H1 (cell line): ENCODE results near the gene MTMR10. TPM values are rescaled to one million over a fixed set of nuclear protein-coding genes. Genes with fewer than 3 reads are reported as not detected.
A peak's percentile ranks its signal among the peaks of the same experiment; 100 is the strongest.

Experiments
- CTCF ChIA-PET: fragments of 300-600 bp; sonication (Branson Sonifier 250); formaldehyde crosslinking; loops from one replicate; lab custom pipeline; 2021; ENCODE audit not compliant: partially characterized antibody; lab: Charles Lee
- POLR2A ChIA-PET: fragments of 300-600 bp; sonication (Branson Sonifier 250); formaldehyde crosslinking; loops from one replicate; lab custom pipeline; 2021; ENCODE audit warnings: inconsistent platforms; ENCODE audit not compliant: partially characterized antibody; lab: Charles Lee
- DNase-seq, 2 experiments: peaks; one replicate each; pipeline versions ENCODE4 v3.0.0 to v3.0.0-alpha.2; 2010 to 2022; ENCODE audit warnings: low spot score in 2 of 2, low read depth in 1 of 2, mixed read lengths in 1 of 2
- FAIRE-seq: peaks from 2 replicates; lab custom pipeline; 2011; peaks lifted over from hg19 to GRCh38; lab: Jason Lieb, UNC
- H2AFZ ChIP-seq: 2 replicates; pipeline ENCODE4 v1.8.1; 2012; ENCODE audit warnings: low read length, inconsistent platforms
- H2AK5ac ChIP-seq: 2 replicates; pipeline ENCODE4 v1.6.1; 2013; ENCODE audit warnings: low read depth, low read length
- H2BK120ac ChIP-seq: replicated peaks from 2 replicates; pipeline ENCODE3; 2013; ENCODE audit warnings: low read depth, low read length, inconsistent platforms
- H2BK12ac ChIP-seq: 2 replicates; pipeline ENCODE4 v1.6.1; 2013; ENCODE audit warnings: low read depth, low read length
- H2BK15ac ChIP-seq: 2 replicates; pipeline ENCODE4 v1.6.1; 2013; ENCODE audit warnings: low read length
- H2BK20ac ChIP-seq: 2 replicates; pipeline ENCODE4 v1.6.1; 2013; ENCODE audit warnings: low read length
- H2BK5ac ChIP-seq: 2 replicates; pipeline ENCODE4 v1.6.1; 2013; ENCODE audit warnings: low read depth, low read length
- H3K14ac ChIP-seq: 2 replicates; pipeline ENCODE4 v1.6.1; 2013; ENCODE audit warnings: inconsistent platforms; ENCODE audit not compliant: insufficient read length
- H3K18ac ChIP-seq: 2 replicates; pipeline ENCODE4 v1.6.1; 2013; ENCODE audit warnings: low read length; ENCODE audit errors: extremely low read depth
- H3K23ac ChIP-seq: 2 replicates; pipeline ENCODE4 v1.6.1; 2013; ENCODE audit warnings: inconsistent platforms; ENCODE audit not compliant: insufficient read length
- H3K23me2 ChIP-seq: 2 replicates; pipeline ENCODE4 v1.6.1; 2013; ENCODE audit warnings: low read depth, low read length
- H3K27ac ChIP-seq: 2 replicates; pipeline ENCODE4 v1.6.1; 2011; ENCODE audit warnings: low read depth, low read length, inconsistent platforms
- H3K27me3 ChIP-seq, 4 experiments: replicated peaks in 1 of 4; 1 replicate in 1 of 4; 2 replicates in 3 of 4; pipeline versions ENCODE4 v1.6.1 to v1.8.1; 2011 to 2013; ENCODE audit warnings: low read length in 3 of 4, mild to moderate bottlenecking in 3 of 4, inconsistent platforms in 2 of 4, mixed read lengths in 2 of 4, moderate library complexity in 1 of 4; ENCODE audit not compliant: control insufficient read depth in 3 of 4, insufficient read depth in 3 of 4; ENCODE audit errors: extremely low read depth in 1 of 4
- H3K36me3 ChIP-seq, 4 experiments: 2 replicates each; pipeline versions ENCODE4 v1.6.1 to v1.8.1; 2011 to 2013; ENCODE audit warnings: mild to moderate bottlenecking in 4 of 4, low read length in 3 of 4, moderate library complexity in 2 of 4, control low read depth in 1 of 4, inconsistent platforms in 1 of 4; ENCODE audit not compliant: insufficient read depth in 4 of 4, control insufficient read depth in 2 of 4
- H3K4ac ChIP-seq: replicated peaks from 2 replicates; pipeline ENCODE3; 2013; ENCODE audit warnings: low read length, low read depth, mixed read lengths, inconsistent platforms; ENCODE audit not compliant: insufficient read length
- H3K4me1 ChIP-seq, 4 experiments: replicated peaks in 1 of 4; 1 replicate in 1 of 4; 2 replicates in 3 of 4; pipeline versions ENCODE4 v1.6.1 to v1.8.1; 2011 to 2013; ENCODE audit warnings: low read length in 3 of 4, inconsistent platforms in 2 of 4, mixed read lengths in 1 of 4; ENCODE audit not compliant: insufficient read depth in 4 of 4, control insufficient read depth in 3 of 4
- H3K4me2 ChIP-seq, 2 experiments: 2 replicates each; pipeline versions ENCODE4 v1.6.1 to v1.8.1; 2011 to 2013; ENCODE audit warnings: low read depth in 2 of 2, low read length in 2 of 2, control low read depth in 1 of 2, inconsistent platforms in 1 of 2, mild to moderate bottlenecking in 1 of 2; ENCODE audit not compliant: insufficient read depth in 1 of 2
- H3K4me3 ChIP-seq, 4 experiments: fragments of 200-600, 300-600 bp in 1 of 4; sonication (generic), shearing (Covaris generic), sonication (Bioruptor Twin) in 1 of 4; 2 replicates each; pipeline versions ENCODE4 v1.5.1 to v1.8.1; 2011 to 2016; ENCODE audit warnings: low read length in 4 of 4, low read depth in 3 of 4, control low read depth in 2 of 4, inconsistent platforms in 2 of 4, mild to moderate bottlenecking in 2 of 4, mixed read lengths in 1 of 4, moderate library complexity in 1 of 4; ENCODE audit not compliant: insufficient read depth in 2 of 4; ENCODE audit errors: extremely low read depth in 1 of 4
- H3K56ac ChIP-seq: replicated peaks from 2 replicates; pipeline ENCODE3; 2013; ENCODE audit warnings: low read depth, mild to moderate bottlenecking, mixed read lengths, low read length, inconsistent platforms; ENCODE audit not compliant: insufficient read length
- H3K79me1 ChIP-seq: 2 replicates; pipeline ENCODE4 v1.6.1; 2013; ENCODE audit warnings: low read depth, low read length, control low read depth
- H3K79me2 ChIP-seq, 2 experiments: 2 replicates each; pipeline versions ENCODE4 v1.6.1 to v1.8.1; 2012 to 2013; ENCODE audit warnings: low read length in 2 of 2, mild to moderate bottlenecking in 2 of 2, inconsistent platforms in 1 of 2; ENCODE audit not compliant: insufficient read depth in 2 of 2, control insufficient read depth in 1 of 2
- H3K9ac ChIP-seq, 4 experiments: replicated peaks in 1 of 4; 1 replicate in 1 of 4; 2 replicates in 3 of 4; pipeline versions ENCODE4 v1.6.1 to v1.8.1; 2011 to 2013; ENCODE audit warnings: low read depth in 3 of 4, low read length in 3 of 4, control low read depth in 2 of 4, mild to moderate bottlenecking in 2 of 4, moderate library complexity in 2 of 4, inconsistent platforms in 1 of 4; ENCODE audit errors: extremely low read depth in 1 of 4
- H3K9me3 ChIP-seq, 2 experiments: 2 replicates each; pipeline versions ENCODE4 v1.6.1 to v1.8.1; 2012 to 2013; ENCODE audit warnings: mild to moderate bottlenecking in 2 of 2, moderate library complexity in 2 of 2, control low read depth in 1 of 2, inconsistent platforms in 1 of 2, low read depth in 1 of 2, low read length in 1 of 2, mixed read lengths in 1 of 2; ENCODE audit not compliant: insufficient read depth in 2 of 2
- H4K20me1 ChIP-seq, 2 experiments: replicated peaks in 1 of 2; 2 replicates each; pipeline versions ENCODE3 to v1.8.1; 2011 to 2013; ENCODE audit warnings: inconsistent platforms in 2 of 2, low read length in 2 of 2, mild to moderate bottlenecking in 1 of 2; ENCODE audit not compliant: insufficient read depth in 2 of 2, control insufficient read depth in 1 of 2
- H4K5ac ChIP-seq: 2 replicates; pipeline ENCODE4 v1.6.1; 2013; ENCODE audit warnings: low read length, low read depth, mixed read lengths, inconsistent platforms; ENCODE audit not compliant: insufficient read length
- H4K8ac ChIP-seq: 2 replicates; pipeline ENCODE4 v1.8.0; 2013; ENCODE audit warnings: mild to moderate bottlenecking, moderate library complexity, low read length, inconsistent platforms; ENCODE audit not compliant: insufficient read depth; ENCODE audit errors: extremely low read depth
- H4K91ac ChIP-seq: replicated peaks from 2 replicates; pipeline ENCODE3; 2013; ENCODE audit warnings: low read length, mixed read lengths, inconsistent platforms; ENCODE audit not compliant: insufficient read length
- ATF2 ChIP-seq: IDR thresholded peaks from 2 replicates; pipeline ENCODE4 v1.6.1; 2012; ENCODE audit warnings: low read length, inconsistent platforms
- BACH1 ChIP-seq: IDR thresholded peaks from 2 replicates; pipeline ENCODE4 v1.6.1; 2012; ENCODE audit warnings: low read length, improper control_type of control experiment
- CEBPB ChIP-seq: IDR thresholded peaks from 2 replicates; pipeline ENCODE4 v1.6.1; 2012; ENCODE audit warnings: low read depth, low read length
- JUND ChIP-seq: IDR thresholded peaks from 2 replicates; pipeline ENCODE4 v1.6.1; 2011; ENCODE audit warnings: mild to moderate bottlenecking, improper control_type of control experiment, low read length
- KDM4A ChIP-seq: IDR thresholded peaks from one replicate; pipeline ENCODE4 v1.7.1; 2012; ENCODE audit warnings: low read depth, mild to moderate bottlenecking, moderate library complexity, low read length, inconsistent platforms; ENCODE audit not compliant: severe bottlenecking
- POLR2A ChIP-seq, 2 experiments: IDR thresholded peaks; 1 replicate in 1 of 2; 2 replicates in 1 of 2; pipeline ENCODE4 v1.6.1; 2011; ENCODE audit warnings: low read depth in 2 of 2, low read length in 2 of 2, mild to moderate bottlenecking in 2 of 2; ENCODE audit errors: control extremely low read depth in 1 of 2
- TBP ChIP-seq: IDR thresholded peaks from 2 replicates; pipeline ENCODE4 v1.6.1; 2011; ENCODE audit warnings: low read depth, low read length, improper control_type of control experiment
- TEAD4 ChIP-seq: IDR thresholded peaks from 2 replicates; pipeline ENCODE4 v1.6.1; 2012; ENCODE audit warnings: low read depth, low read length, inconsistent platforms, mixed read lengths
- YY1 ChIP-seq: IDR thresholded peaks from 2 replicates; pipeline ENCODE4 v1.6.1; 2011; ENCODE audit warnings: low read depth, mild to moderate bottlenecking, low read length
- WGBS, 2 experiments: shearing (Covaris generic) in 1 of 2; methylation state at CpG; one replicate each; pipeline versions ENCODE4 v1.1.6 to v1.1.7; 2013 to 2015; ENCODE audit warnings: low lambda C conversion rate in 2 of 2, mixed read lengths in 2 of 2, inconsistent platforms in 1 of 2, low coverage in 1 of 2, missing lambda C conversion rate in 1 of 2; ENCODE audit not compliant: insufficient replicate concordance in 2 of 2, insufficient coverage in 1 of 2, insufficient read length in 1 of 2; ENCODE audit errors: extremely low coverage in 1 of 2, missing lambda C conversion rate in 1 of 2; 5-methylcytosine and 5-hydroxymethylcytosine counted together
- polyA plus RNA-seq, 7 experiments: library from polyadenylated mRNA; depleted of rRNA in 3 of 7; stranded (reverse) in 5 of 7; unstranded in 2 of 7; fragments of >200 nt in 5 of 7; fragments of 200-250 nt in 2 of 7; gene quantifications; 1 replicate in 5 of 7; 2 replicates in 1 of 7; 4 replicates in 1 of 7; pipeline versions ENCODE4 v1.2.1 to v1.2.3, GENCODE V29; 2011 to 2013; ENCODE audit warnings: missing spikeins in 2 of 7, mixed read lengths in 2 of 7
- total RNA-seq: library from RNA; stranded (reverse); fragmentation: NEBNext Ultra II Directional; extraction: Animal tissue kit (Norgen Biotek cat#: 25700); gene quantifications from 2 replicates; pipeline ENCODE4 v1.2.1, GENCODE V29; 2021
- TF ChIP-seq, protein P1 (sequence below): IDR thresholded peaks from 2 replicates; pipeline ENCODE4 v1.6.1; 2011; ENCODE audit warnings: low read depth, mild to moderate bottlenecking, low read length; ENCODE audit not compliant: insufficient read depth
- TF ChIP-seq, protein P2 (sequence below): IDR thresholded peaks from 2 replicates; pipeline ENCODE4 v1.6.1; 2012; ENCODE audit warnings: inconsistent platforms

The MTMR10 gene
- total and polyA plus RNA-seq, 2 of the 8 experiments (the other 6 are each of a cell fraction or from before 2014, with no cell fraction given), result 3.8 to 13.1 TPM

DNA sequence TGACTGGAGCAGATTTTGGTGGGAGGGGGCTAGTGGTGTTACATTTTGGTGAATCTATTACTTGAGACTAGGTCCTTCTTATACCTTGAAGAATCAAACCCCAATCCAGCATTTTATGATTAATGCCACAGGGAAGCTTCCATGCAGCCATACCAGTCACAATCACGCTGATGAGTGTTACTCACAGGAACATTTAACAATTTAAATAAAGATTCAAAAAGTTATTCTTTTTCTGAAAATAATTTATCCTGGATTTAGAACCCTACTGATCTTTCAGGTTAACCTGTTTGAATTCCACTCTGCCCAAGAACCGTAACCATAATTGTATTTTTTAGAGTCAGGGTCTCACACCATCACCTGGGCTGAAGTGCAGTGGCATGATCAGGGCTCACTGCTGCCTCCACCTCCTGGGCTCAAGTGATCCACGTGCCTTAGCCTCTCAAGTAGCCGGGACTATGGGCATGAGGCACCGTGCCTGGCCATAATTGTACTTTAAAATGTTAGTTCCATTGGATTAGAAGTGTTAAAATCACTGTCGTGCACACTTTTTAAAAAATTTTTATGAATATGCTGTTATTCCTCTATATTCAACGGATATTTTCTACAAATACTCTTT lies 929 bp upstream of the MTMR10 start:
- peak overlapping the region in 3 of 4 experiments; percentile 13 to 74 (median 50); a peak in 5 of 7 replicates for H3K9ac ChIP-seq
- TF ChIP-seq KDM4A (no peak), CEBPB (no peak), BACH1 (no peak), TEAD4 (no peak), YY1 (no peak), TBP (no peak), JUND (no peak), ATF2 (no peak), POLR2A (IDR thresholded peaks at IDR 0.05; ENCODE audit: control extremely low read depth in 1 of 2, low read depth in 2 of 2, low read length in 2 of 2) (no peak)
- TF ChIP-seq, protein P1, sequence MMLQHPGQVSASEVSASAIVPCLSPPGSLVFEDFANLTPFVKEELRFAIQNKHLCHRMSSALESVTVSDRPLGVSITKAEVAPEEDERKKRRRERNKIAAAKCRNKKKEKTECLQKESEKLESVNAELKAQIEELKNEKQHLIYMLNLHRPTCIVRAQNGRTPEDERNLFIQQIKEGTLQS, result no peak
- TF ChIP-seq, protein P2, sequence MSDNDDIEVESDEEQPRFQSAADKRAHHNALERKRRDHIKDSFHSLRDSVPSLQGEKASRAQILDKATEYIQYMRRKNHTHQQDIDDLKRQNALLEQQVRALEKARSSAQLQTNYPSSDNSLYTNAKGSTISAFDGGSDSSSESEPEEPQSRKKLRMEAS, result peak; percentile 87

More for the DNA sequence above, 929 bp upstream of the MTMR10 start:
- Histone ChIP-seq H3K9me3 (no peaks in the 10 kb centered on the region), H3K4me1 (peaks cover 0 to 2% (median 0%) of the 10 kb centered on the region in 4 experiments; a peak in 1 of 7 replicates), H2BK5ac (no peak overlapping the region), H2BK20ac (no peak overlapping the region), H3K27me3 (no peaks in the 10 kb centered on the region), H2AFZ (0 out of 2 replicates have a peak overlapping the region, but pooled peaks have one; percentile 77), H2BK15ac (no peak overlapping the region), H3K36me3 (no peaks in the 10 kb centered on the region), H3K79me2 (peaks cover 0 to 6% of the 10 kb centered on the region in 2 experiments; a peak in 2 of 4 replicates), H3K27ac (no peak overlapping the region), H3K4me2 (peak overlapping the region; percentile 82 to 85), H3K56ac (peak overlapping the region; percentile 73), H4K5ac (no peak overlapping the region), H2BK12ac (no peak overlapping the region), H3K23ac (no peak overlapping the region), H3K79me1 (no peaks in the 10 kb centered on the region; the same call in 1 of the 2 replicates), H4K91ac (no peak overlapping the region), H2AK5ac (no peak overlapping the region), H2BK120ac (no peak overlapping the region), H3K4me3 (peak overlapping the region; percentile 73 to 91 (median 86)), H3K18ac (no peak overlapping the region), H4K20me1 (no peaks in the 10 kb centered on the region), H3K23me2 (peaks cover 8% of the 10 kb centered on the region; the same call in 1 of the 2 replicates), H3K14ac (no peak overlapping the region), H3K4ac (no peak overlapping the region), H4K8ac (peak overlapping the region; percentile 93; the same call in 1 of the 2 replicates)
- no peak for FAIRE-seq
- POLR2A ChIA-PET, result interaction anchor here (0.7 to 2.5 kb wide), 14 partner anchors 8 to 194 kb away, joined by 3 to 14 read pairs (median 4); no protein-coding TSS in a partner anchor
- DNase-seq, result no peak
- 73% methylated on average over 7 of the region's 7 CpGs; no CpG with 5 or more reads in 1 of the 2 experiments for WGBS, 2 experiments
- CTCF ChIA-PET, result interaction anchor here (0.8 to 1.6 kb wide), 3 partner anchors 13 to 59 kb away, joined by 3 to 5 read pairs (median 4); no protein-coding TSS in a partner anchor
